Endodermal cell (in vitro differentiated cells): Measurements from ENCODE around the gene VPS37C. TPM values are rescaled to one million over a fixed set of nuclear protein-coding genes. Genes with fewer than 3 reads are reported as not detected.
A peak's percentile ranks its signal among the peaks of the same experiment; 100 is the strongest.

Experiments used
- DNase-seq: peaks from one replicate; pipeline ENCODE4 v3.0.0-alpha.2; 2017
- H3K27ac ChIP-seq: 2 replicates; pipeline ENCODE4 v1.5.1; 2013; ENCODE audit warnings: mild to moderate bottlenecking, low read depth, low read length, moderate library complexity
- H3K27me3 ChIP-seq: 2 replicates; pipeline ENCODE4 v1.6.1; 2013; ENCODE audit warnings: mild to moderate bottlenecking, low read length, moderate library complexity; ENCODE audit not compliant: insufficient read depth, control insufficient read depth, poor library complexity, severe bottlenecking
- H3K36me3 ChIP-seq: 2 replicates; pipeline ENCODE4 v1.7.0; 2013; ENCODE audit warnings: mild to moderate bottlenecking, low read length, moderate library complexity; ENCODE audit not compliant: control insufficient read depth, insufficient read depth
- H3K4me1 ChIP-seq: one replicate; pipeline ENCODE4 v1.7.0; 2013; ENCODE audit warnings: low read length; ENCODE audit not compliant: control insufficient read depth, insufficient read depth
- H3K4me3 ChIP-seq: 2 replicates; pipeline ENCODE4 v1.5.1; 2013; ENCODE audit warnings: mild to moderate bottlenecking, low read length, moderate library complexity
- H3K9ac ChIP-seq: 2 replicates; pipeline ENCODE4 v1.6.1; 2013; ENCODE audit warnings: mild to moderate bottlenecking, low read length, moderate library complexity; ENCODE audit not compliant: poor library complexity, severe bottlenecking; ENCODE audit errors: extremely low read depth
- H3K9me3 ChIP-seq: 2 replicates; pipeline ENCODE4 v1.6.1; 2013; ENCODE audit warnings: mild to moderate bottlenecking, low read length, moderate library complexity; ENCODE audit not compliant: control insufficient read depth
- H3K27ac Mint-ChIP-seq: 2 replicates; pipeline ENCODE4 v1.8.0; 2020; ENCODE audit warnings: mixed read lengths
- H3K27me3 Mint-ChIP-seq: 2 replicates; pipeline ENCODE4 v1.8.0; 2021; ENCODE audit warnings: mild to moderate bottlenecking, mixed read lengths; ENCODE audit not compliant: insufficient read depth
- H3K36me3 Mint-ChIP-seq: 2 replicates; pipeline ENCODE4 v1.8.0; 2020; ENCODE audit warnings: low read depth, mixed read lengths
- H3K4me1 Mint-ChIP-seq: 2 replicates; pipeline ENCODE4 v1.8.0; 2020; ENCODE audit warnings: mixed read lengths
- H3K4me3 Mint-ChIP-seq: 2 replicates; pipeline ENCODE4 v1.8.0; 2020; ENCODE audit warnings: mild to moderate bottlenecking, moderate library complexity, mixed read lengths
- H3K9me3 Mint-ChIP-seq: 2 replicates; pipeline ENCODE4 v1.8.0; 2020; ENCODE audit warnings: mild to moderate bottlenecking, mixed read lengths
- CTCF ChIP-seq: fragments of 200-600 bp; sonication (generic); conservative IDR thresholded peaks from 2 replicates; pipeline ENCODE4 v1.5.0; 2021; ENCODE audit warnings: antibody characterized with exemption, mild to moderate bottlenecking
- WGBS, 2 experiments: methylation state at CpG; one replicate each; pipeline versions ENCODE4 v1.1.5 to v1.1.7; 2013; ENCODE audit warnings: missing lambda C conversion rate in 2 of 2, mixed read lengths in 1 of 2; ENCODE audit not compliant: insufficient coverage in 1 of 2, insufficient read length in 1 of 2; 5-methylcytosine and 5-hydroxymethylcytosine counted together
- total RNA-seq, 2 donors: library from RNA; stranded (reverse); fragmentation: NEBNext Ultra II Directional in 1 of 2; extraction: Animal tissue kit (Norgen Biotek cat#: 25700) in 1 of 2; gene quantifications; 2 replicates in 1 of 2; 3 replicates in 1 of 2; pipeline ENCODE4 v1.2.1, GENCODE V29; 2021

VPS37C gene
- total RNA-seq, 2 donors from 2014 or later = 23.9 to 26.7 TPM

- Mint-ChIP-seq H3K27me3 (no peaks in the 10 kb centered on the region), H3K4me3 (no peak overlapping the region), H3K27ac (no peak overlapping the region), H3K4me1 (peaks cover 29% of the 10 kb centered on the region), H3K9me3 (no peaks in the 10 kb centered on the region), H3K36me3 (peaks cover 9% of the 10 kb centered on the region)
- Histone ChIP-seq H3K36me3 (peaks cover 4% of the 10 kb centered on the region), H3K9me3 (no peaks in the 10 kb centered on the region), H3K27ac (no peak overlapping the region), H3K4me3 (no peak overlapping the region), H3K9ac (no peak overlapping the region), H3K4me1 (peaks cover 4% of the 10 kb centered on the region), H3K27me3 (no peaks in the 10 kb centered on the region)
- 89 to 97% methylated on average over 9 to 17 of the region's 17 CpGs for WGBS, 2 experiments
- no peak for TF ChIP-seq CTCF
- no peak for DNase-seq
These were observed 15.8 kb downstream of the VPS37C start for GRCh38 chr11:61145228-61146005.

GRCh38 chr11:61144511-61145179, 16.6 kb downstream of the VPS37C start:
- WGBS, 2 experiments = 91 to 92% methylated on average over 14 to 16 of the region's 16 CpGs
- H3K4me1 Mint-ChIP-seq = peaks cover 22% of the 10 kb centered on the region
- no peaks in the 10 kb centered on the region for H3K27me3 Mint-ChIP-seq
- no peak overlapping the region for H3K4me3 Mint-ChIP-seq
- Histone ChIP-seq H3K4me1 (peaks cover 3% of the 10 kb centered on the region), H3K27ac (no peak overlapping the region), H3K36me3 (peaks cover 4% of the 10 kb centered on the region), H3K27me3 (no peaks in the 10 kb centered on the region), H3K9ac (no peak overlapping the region), H3K4me3 (no peak overlapping the region), H3K9me3 (no peaks in the 10 kb centered on the region)
- peak overlapping the region; percentile 26 for H3K27ac Mint-ChIP-seq
- no peaks in the 10 kb centered on the region for H3K9me3 Mint-ChIP-seq
- H3K36me3 Mint-ChIP-seq = peaks cover 9% of the 10 kb centered on the region
- no peak for DNase-seq
- no peak for TF ChIP-seq CTCF

- H3K27ac Mint-ChIP-seq = no peak overlapping the region
- H3K4me1 ChIP-seq = no peaks in the 10 kb centered on the region
- H3K4me1 Mint-ChIP-seq = peaks cover 17% of the 10 kb centered on the region
- no peak overlapping the region for H3K4me3 ChIP-seq
- H3K36me3 Mint-ChIP-seq = peaks cover 15% of the 10 kb centered on the region
- H3K9ac ChIP-seq = no peak overlapping the region
- no peaks in the 10 kb centered on the region for H3K27me3 ChIP-seq
- H3K36me3 ChIP-seq = peaks cover 13% of the 10 kb centered on the region
- H3K27ac ChIP-seq = no peak overlapping the region
- DNase-seq = no peak
- TF ChIP-seq CTCF = no peak
- no peak overlapping the region for H3K4me3 Mint-ChIP-seq
- no peaks in the 10 kb centered on the region for H3K9me3 ChIP-seq
- no peaks in the 10 kb centered on the region for H3K9me3 Mint-ChIP-seq
- peaks cover 1% of the 10 kb centered on the region for H3K27me3 Mint-ChIP-seq
- WGBS, 2 experiments = 100% methylated on average over 1 of the region's 1 CpG; no CpG with 5 or more reads in 1 of the 2 experiments
These were observed 18.8 kb downstream of the VPS37C start for GRCh38 chr11:61142424-61142823.
